ENCODE results near the gene LVRN.

GRCh38 chr5:116023619-116024018, 61.3 kb downstream of the LVRN start:
- no peak for TF ChIP-seq CTCF (conservative IDR thresholded peaks at IDR 0.05; ENCODE audit: low read depth, low read length)
- no peak for TF ChIP-seq RAD21 (IDR thresholded peaks at IDR 0.05; ENCODE audit: low read length)
- no peak for TF ChIP-seq POLR2A (IDR thresholded peaks at IDR 0.05; ENCODE audit: low read depth, low read length)
- TF ChIP-seq BHLHE40 (IDR thresholded peaks at IDR 0.05; ENCODE audit: low read depth, low read length) = no peak
- no peak for TF ChIP-seq MXI1 (IDR thresholded peaks at IDR 0.05; ENCODE audit: borderline replicate concordance, low read depth, low read length)
- no peak for TF ChIP-seq MAZ (IDR thresholded peaks at IDR 0.05; ENCODE audit: borderline replicate concordance, low read depth, low read length)
- no peak for TF ChIP-seq RFX5 (IDR thresholded peaks at IDR 0.05; ENCODE audit: low read depth, low read length)
- TF ChIP-seq ELK1 (IDR thresholded peaks at IDR 0.05; ENCODE audit: borderline replicate concordance, low read depth, low read length) = no peak
- TF ChIP-seq USF2 (IDR thresholded peaks at IDR 0.05; ENCODE audit: low read depth, low read length) = no peak
- TF ChIP-seq FOS (IDR thresholded peaks at IDR 0.05; ENCODE audit: low read depth, low read length) = no peak
- no peak for TF ChIP-seq MAFK (IDR thresholded peaks at IDR 0.05; ENCODE audit: low read depth, low read length)
